NCI-H1930 (cell line): ENCODE data around the gene CTNNA3.
A peak's percentile ranks its signal among the peaks of the same experiment; 100 is the strongest.

ENCODE experiments used
- DNase-seq, 2 experiments: peaks; one replicate each; lab custom pipeline; 2025; lab: John Stamatoyannopoulos, UW

The CTNNA3 gene

DNA sequence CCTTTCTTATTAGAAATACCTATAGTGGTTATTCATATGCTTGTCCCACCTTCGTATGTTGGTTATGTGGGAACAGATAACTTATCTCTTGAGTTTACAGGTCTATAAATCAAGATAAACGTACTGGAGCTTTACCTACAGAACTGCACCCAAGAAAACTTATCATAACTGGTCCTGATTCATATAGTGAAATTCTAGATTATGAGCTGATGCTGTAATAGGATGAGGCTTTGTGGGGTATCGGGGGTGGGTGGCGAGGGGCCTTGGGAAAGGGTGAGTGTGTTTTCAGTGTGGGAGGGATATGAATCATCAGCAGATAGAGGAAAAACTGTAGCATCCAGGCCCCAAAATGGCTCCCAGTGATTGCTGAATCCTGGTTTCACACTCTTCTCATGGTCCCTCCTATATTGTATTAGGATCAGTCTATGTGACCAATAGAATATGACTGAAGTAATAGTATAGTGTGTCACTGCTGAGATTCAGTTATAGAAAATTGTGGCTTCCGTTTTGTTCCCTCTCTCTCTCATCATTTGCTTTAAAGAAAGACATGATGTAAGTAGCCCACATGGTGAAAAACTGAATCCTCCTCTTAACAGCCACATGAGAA, 1476.9 kb downstream of the CTNNA3 start:
- no peak for DNase-seq

DNA sequence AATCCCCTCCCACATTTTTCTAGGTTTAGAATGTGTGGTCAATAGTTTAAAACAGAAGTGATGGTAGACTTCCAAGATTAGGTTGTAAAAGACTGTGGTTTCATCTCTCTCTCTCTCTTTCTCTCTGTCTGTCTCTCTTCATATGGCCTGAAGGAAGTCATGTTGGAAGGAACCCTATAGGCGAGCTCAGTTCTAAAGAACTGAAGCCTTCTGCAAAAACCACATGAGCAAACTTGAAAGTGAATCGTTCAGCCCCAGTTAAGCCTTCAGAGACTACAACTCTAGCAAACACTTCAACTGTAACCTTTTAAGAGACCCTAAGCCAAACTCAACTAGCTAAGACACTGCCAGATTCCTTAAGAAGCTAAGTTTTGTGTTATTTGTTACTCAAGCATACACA, 1477.7 kb downstream of the CTNNA3 start:
- DNase-seq, result no peak

DNA sequence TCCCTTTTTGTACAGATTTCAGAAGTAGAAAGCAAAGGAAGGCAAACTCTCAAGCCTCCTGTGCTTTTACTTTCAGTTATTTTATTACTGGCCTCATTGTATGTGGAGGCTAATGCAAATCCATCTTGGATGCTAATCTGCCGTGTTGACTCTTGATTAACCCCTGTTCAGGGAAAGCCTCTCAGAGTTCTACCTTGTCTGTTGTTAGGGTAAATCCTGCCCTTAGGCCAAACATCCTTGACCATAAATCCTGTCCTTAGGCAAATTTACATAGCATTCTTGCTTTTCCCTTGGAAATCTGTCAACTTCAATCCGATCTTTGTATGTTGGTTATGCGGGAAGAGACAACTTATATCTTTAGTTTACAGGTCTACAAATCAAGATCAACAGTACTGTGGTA, 1480.1 kb downstream of the CTNNA3 start:
- no peak for DNase-seq

DNA sequence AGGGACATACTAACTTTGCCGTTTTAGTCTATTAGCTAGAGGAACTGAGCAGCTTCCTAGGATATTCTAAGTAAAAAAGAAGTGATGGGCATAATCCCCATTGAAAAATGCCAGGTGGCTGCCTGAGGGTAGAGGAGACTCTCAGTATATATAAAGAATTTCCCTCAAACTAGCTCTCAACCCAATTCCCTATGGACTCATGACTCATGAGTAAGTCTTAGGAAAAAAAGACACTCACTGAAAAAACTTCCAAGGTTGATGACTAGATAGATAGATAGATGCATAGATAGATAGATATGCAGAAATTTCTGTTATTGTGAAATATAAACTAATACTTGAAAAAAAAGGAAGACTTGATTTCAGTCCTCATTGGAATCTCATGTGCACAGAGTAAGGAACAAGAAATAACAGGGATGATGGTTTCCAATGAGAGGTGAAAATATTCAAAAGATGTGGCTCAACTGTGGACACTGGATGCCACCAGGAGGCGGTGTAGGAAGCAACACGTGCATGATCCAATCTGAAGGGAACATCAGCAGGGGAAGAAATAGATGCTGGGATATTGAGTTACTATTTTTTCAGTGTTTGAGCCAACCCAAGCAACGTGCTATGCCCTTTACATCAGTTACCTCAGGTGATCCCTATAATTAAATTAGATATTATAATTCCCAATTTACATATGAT, 1481.1 kb downstream of the CTNNA3 start:
- DNase-seq, result no peak

DNA sequence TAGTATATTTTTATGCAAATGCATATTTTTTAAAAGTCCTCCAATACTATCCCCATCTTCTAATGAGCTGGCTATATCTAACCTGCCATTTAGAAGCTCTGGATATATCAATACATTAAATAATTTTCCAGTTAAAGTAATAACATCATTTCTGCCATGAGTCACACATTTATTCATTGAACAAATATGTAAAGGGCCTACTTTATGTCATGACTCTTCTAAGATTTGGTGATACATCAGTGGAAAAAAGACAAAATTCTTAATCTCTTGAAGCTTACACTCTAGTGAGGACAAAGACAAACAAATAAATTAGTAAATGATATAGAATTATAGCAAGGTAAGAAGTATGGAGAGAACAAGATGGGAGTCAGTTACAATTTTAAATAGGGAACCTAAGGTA, 1487.0 kb downstream of the CTNNA3 start:
- DNase-seq, result no peak

DNA sequence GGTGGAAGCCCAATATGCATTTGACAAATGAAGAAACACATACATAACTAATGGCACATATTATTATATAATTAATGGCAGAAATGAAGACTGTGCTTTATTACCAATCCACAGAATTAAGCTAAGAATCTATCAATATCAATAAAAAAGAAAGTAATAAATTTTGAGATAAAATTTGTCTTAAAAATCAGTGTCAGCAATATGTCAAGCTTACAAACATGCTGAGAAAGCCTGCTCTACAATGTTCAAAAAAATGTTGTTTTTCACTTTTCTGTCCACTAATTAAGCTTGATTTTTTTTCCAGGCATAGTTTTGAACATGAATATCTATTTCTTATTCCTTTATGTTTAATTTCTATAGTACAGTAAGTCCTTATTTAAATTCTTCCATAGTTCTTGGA, 1491.2 kb downstream of the CTNNA3 start:
- DNase-seq, result no peak

DNA sequence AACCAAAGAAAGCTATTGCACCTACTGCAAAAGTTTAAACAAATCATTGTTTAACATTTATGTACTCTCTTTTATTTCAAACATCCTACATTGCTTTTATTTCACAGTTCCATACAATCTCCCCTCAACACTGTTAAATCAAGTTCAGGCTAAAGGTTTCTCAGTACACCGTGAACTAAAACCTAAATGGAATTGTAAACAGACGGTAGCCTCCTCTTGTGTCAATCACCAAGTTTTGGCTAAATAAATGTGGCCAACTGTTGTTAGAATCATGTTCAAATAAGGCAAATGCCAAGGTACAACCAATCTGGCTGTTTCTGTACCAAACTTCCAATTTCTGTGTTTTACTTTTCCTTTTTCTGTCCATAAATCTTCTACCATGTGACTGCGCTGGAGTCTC, 1493.9 kb downstream of the CTNNA3 start:
- no peak for DNase-seq

DNA sequence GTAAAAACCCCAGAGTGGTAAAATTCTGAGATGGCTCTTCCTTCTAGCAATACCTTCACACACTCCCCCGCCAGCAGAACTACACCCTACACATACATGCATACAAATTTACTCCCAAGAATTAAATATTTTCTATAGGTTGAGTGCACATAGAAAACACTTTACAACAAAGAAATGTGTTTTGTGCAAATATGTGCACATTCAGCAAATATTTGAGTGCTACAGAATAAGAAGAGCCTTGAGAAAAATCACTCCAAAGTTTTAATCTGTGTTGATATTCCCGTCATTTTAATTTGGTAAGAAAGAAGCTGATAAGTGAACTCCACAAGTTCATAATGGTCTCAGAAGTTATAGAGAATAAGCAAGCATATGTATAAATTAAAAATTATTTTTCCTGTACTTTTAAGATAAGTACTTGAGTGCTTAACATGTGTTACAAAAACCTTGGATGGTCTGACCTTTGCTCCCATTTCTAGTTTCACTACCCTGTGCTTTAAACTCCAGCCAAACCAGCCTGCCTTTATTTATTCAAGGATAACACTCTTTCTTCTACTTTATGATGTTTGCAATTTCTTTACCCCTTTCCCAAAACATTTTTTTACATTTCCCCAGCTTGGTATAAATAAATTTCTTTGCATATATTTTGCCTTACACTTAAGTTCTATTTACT, 1503.7 kb downstream of the CTNNA3 start:
- no peak for DNase-seq

DNA sequence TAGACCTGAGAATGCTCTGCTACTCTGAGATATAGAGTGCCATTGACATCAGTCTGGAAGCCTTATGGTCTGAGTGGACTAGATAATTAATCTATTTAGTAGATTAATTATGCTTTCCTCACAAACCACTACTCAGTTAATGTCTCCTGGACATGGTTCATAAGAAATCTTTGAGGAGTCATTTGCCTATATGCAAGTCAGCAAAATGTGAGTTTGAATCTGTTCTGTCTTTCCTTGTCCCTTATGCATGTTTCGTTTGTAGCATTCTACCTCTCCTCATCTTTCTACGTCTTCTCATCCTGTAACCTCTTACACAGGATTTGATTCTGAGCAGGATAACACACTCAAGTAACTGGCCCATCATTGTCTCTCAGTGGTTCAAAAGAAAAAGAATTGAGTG, 1505.6 kb downstream of the CTNNA3 start:
- DNase-seq, result no peak

DNA sequence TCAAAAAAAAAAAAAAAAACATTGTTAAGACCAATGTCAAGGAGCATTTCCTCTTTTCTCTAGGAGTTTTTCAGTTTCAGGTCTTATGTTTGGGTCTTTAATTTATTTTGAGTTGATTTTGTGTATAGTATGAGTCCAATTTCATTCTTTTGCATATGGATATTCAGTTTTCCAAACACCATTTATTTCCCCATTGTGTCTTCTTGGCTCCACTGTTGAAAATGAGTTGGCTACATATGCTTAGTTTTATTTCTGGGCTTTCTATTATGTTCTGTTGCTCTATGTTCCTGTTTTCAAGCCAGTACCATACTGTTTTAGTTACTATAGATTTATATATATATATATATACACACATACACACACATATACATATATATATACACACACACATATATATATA, 1506.7 kb downstream of the CTNNA3 start:
- DNase-seq, result no peak

DNA sequence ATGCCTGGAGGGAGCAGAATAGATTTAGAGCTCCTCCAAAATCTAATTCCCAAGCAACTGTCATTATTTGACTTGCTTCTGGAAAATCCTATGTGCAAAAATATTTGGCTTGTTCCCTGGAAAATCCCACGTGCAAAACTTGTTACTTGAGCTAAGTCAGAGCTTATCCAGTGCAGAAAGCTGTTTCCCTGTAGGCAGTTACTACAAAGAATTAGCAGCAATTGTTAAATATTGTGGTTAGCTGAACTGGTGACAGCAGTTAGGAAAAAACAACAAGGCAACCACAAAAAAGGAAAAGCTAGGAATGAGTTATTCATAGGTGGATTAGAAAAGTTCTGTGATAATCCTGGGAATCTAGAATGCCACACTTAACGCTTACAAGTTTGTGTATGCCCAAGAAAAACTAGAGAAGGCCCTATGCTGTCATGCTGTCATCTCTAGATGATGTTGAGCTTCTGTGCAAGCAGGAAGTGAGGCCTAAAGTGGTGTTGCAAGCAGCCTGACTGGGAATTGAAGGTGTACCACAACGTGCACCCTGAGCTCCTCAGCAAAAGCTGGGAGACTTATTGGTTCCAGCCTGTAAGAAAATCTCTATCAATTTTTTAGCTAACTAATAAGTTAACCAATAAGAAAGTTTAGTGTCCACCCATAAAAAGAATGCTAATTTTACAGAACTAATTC, 1508.8 kb downstream of the CTNNA3 start:
- no peak for DNase-seq

DNA sequence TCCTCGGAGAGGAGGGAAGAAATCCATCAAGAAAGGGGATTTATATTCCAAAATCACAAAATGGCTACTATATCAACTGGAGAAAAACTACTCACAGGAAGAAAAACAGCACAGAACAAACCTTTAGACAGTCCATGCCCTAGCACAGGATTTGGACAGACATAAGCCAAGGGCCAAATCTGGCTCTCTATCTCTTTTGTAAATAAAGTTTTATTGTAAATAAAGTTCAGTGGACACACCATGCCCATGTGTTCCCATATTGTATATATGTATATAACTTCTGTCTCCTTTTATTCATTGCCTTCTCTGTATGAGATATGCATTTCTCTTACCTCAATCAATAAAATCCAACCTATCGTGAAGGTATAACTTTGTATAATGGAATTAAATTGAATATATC, 1513.0 kb downstream of the CTNNA3 start:
- DNase-seq, result no peak

DNA sequence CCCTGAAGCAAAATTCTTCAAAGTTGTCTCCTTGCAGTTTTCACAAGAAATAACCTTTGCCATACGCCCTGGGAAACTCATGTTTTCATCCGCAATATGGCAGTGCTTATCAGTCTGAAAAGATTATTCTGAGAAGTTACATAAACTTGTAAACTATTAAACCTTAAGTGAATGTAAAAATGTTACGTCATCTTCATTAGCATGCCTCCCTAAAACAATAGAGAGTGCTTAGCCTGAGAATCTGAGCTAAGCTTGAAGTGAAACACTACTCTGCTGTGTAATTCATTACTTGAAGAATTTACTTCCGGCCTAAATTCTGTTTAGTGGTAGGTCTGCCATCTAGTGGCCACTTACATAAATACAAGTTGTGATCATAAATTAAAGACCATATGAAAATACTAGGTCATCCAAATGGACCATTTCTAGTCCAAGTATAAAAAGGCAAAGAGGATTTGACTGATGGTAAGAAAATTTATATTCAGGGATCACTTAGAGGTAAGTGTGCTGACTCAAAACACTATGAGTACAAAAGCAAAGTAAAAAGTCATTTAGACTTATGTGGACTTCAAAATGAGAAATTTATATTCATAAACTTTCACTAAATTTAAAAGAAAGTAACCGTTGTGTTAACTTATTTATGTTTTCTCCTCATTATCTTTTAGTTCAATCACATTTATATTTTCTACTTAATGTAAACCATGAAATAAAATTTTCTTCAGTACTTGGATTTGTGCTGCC, 1515.2 kb downstream of the CTNNA3 start:
- DNase-seq, result peak; percentile 2

DNA sequence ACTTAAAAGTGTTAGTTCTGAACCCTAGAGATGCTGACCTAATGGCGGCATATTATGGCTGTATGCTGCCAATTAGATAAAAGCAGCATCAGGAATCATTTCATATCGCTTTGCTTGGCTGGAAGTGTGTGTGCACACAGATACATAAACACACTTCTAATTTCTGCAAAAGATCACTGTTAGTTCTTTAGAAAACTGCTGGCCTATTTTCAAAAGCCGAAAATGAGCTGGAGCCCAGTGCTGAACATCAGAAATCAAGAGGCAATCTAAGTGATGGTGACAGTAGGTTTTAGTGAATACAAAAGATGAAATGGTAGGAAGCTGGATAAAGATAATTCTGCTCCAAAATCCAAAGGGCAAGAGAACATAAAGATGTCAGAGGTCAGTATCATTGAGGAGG, 1516.0 kb downstream of the CTNNA3 start:
- DNase-seq, result no peak

DNA sequence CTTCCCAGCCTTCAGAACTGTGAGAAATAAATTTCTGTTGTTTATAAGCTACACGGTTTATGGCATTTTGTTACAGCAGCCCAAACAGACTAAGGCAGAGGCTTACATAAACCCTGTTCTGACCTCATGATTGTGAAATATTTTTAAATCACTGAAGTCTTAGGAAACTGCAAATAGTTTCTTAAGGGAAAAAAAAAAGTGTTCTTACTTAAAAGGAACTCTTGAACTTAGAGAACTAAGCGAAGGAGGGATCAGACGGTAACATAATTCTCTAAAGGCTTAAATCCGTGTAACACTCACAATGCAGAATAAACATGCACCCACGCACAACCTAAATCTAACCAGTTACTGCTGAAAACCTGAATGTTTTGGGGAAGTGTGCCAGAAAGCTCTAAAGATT, 1519.2 kb downstream of the CTNNA3 start:
- no peak for DNase-seq

DNA sequence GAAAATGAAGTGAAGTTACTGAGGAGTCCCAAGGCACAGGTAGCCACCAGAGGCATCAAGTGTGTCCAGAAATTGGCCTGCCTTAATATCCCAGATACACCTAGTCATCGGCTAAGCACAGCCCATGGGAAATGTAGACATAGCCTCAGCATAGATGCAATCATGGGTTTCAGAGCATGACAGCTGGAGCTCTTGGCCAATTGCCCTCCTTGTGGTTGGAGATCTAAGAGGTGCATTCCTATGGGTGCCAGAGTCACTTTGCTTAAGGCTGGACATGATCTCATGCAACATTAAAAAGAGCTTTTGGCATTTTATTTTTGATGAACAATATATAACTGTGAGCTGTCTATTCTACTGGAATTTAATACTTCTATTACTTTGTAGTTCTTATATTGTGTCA, 1528.2 kb downstream of the CTNNA3 start:
- DNase-seq, result no peak

DNA sequence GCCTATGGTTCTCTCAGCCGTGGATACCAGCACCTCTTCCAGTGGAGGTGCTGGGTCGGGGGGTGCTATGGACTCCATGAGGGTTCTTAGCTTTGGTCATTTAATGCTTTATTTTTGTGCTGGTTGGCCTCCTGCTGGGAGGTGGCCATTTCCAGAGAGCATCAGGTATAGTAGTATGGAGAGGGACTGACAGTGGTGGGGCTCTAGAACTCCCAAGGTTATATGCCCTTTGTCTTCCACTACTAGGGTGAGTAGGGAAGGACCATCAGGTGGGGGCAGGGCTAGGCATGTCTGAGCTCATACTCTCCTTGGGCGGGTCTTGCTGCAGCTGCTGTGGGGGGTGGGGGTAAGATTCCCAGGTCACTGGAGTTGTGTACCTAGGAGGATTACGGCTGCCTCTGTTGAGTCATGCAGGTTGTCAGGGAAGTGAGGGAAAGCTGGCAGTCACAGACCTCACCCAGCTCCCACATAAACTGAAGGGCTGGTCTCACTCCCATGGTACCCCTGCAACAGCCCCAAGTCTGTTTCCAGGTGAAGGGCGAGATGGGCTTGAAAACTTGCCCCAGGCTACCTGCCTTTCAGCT, 1533.3 kb downstream of the CTNNA3 start:
- no peak for DNase-seq

DNA sequence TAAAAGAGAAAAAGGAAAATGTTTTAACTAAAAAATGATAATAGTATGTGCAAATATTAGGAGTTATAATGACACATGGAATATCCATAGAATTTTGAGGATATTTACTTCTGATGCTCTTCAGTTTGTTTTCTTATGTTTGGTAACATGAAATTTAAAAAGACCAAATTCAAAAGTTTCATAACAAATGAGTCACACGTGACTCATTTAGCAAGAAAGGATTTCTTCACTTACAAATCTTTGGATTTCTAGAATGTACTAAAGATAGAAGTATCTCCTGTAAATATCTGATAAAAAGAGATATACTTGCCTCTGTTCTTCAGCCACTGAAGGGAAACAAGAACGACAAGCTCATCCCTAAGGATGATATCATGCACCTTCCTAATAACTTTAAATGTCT, 1544.6 kb downstream of the CTNNA3 start:
- DNase-seq, result no peak

DNA sequence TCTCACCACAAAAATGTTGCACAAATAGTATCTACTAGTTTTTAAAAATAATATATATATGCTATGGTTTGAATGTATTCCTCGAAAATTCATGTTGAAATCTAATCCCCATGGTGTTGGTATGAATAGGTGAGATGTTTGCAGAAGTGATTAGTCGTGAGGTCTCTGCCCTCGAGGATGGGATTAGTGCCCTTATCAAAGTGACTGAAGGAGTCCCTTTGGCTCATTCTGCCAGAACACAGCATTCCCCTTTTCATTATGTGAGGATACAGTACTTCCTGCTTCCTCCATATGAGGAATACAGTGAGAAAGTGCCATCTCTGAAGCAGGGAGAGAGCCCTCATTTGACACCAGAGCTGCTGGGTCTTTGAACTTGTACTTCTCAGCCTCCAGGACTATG, 1547.7 kb downstream of the CTNNA3 start:
- no peak for DNase-seq

DNA sequence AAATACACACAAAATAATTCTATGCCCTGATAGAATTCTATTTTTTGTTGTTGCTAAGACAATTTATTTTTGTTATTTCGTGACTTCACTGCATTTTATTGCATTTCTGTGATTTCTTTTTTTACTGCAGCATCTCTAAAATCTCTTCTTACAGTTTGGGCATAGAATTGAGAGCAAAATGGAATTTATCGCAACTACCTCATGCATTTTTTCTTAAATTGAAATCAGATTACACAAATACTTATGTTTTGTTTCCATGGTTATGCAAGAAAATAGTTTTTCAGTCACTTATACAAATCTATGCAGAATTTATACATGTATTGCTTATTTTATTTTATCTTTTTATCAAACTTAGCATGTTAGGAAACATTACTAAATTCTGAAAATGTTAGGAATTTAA, 1552.0 kb downstream of the CTNNA3 start:
- DNase-seq, result no peak

DNA sequence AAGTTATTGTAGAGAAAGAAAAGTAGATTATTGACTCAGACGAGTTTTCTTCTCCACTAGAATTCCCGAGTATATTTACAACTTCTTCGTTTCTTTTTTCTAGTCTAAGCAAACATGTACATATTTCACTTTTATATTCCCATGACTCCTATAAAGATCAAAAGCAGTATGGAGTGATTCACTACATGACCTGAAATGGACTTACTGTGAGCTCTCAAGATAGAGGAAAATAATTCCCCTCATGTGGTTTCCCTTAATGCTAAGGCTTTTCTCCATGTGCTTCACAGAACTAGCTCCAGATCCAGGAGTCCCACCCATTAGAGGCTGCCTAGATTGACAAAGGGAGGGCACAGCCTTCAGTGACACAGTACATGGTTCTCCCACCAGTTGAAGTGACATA, 1593.2 kb downstream of the CTNNA3 start:
- no peak for DNase-seq
